B cell (primary cell): ENCODE results near the gene FFAR4. TPM values are rescaled to one million over a fixed set of nuclear protein-coding genes. Genes with fewer than 3 reads are reported as not detected.

Experiments
- ATAC-seq: fragments of 200-7000 bp; cut with Tn5 transposase; one replicate; pipeline ENCODE4 v1.10.0; 2021; ENCODE audit warnings: low read depth, mild to moderate bottlenecking, moderate number of reproducible peaks, moderate library complexity
- CTCF ChIA-PET: fragments of 350-600 bp; sonication (Branson Sonifier 250); formaldehyde crosslinking; loops from one replicate; lab custom pipeline; 2021; ENCODE audit warnings: antibody characterized with exemption, inconsistent platforms; lab: Charles Lee
- POLR2A ChIA-PET: fragments of 350-600 bp; sonication (Branson Sonifier 250); formaldehyde crosslinking; loops from one replicate; lab custom pipeline; 2021; ENCODE audit warnings: antibody characterized with exemption; lab: Charles Lee
- DNase-seq: peaks from one replicate; pipeline ENCODE4 v3.0.0; 2013
- H2AFZ ChIP-seq: 2 replicates; pipeline ENCODE4 v1.6.1; 2012; ENCODE audit warnings: mild to moderate bottlenecking, low read depth, low read length; ENCODE audit not compliant: insufficient read depth, poor library complexity, severe bottlenecking
- H3K27ac ChIP-seq, 2 donors: 1 replicate in 1 of 2; 2 replicates in 1 of 2; pipeline ENCODE4 v1.5.1; 2012 to 2013; ENCODE audit warnings: low read length in 2 of 2, mild to moderate bottlenecking in 2 of 2, moderate library complexity in 1 of 2
- H3K27me3 ChIP-seq, 4 experiments: fragments of 200-600 bp in 1 of 4; sonication (generic) in 1 of 4; replicated peaks in 1 of 4; 1 replicate in 2 of 4; 2 replicates in 2 of 4; pipeline versions ENCODE4 v1.6.1 to v1.7.0; 2013 to 2016; ENCODE audit warnings: low read length in 3 of 4, mild to moderate bottlenecking in 2 of 4, mixed read lengths in 1 of 4, moderate library complexity in 1 of 4; ENCODE audit not compliant: insufficient read depth in 4 of 4, control insufficient read depth in 3 of 4; ENCODE audit errors: control extremely low read depth in 1 of 4
- H3K36me3 ChIP-seq, 2 experiments: replicated peaks in 1 of 2; 1 replicate in 1 of 2; 2 replicates in 1 of 2; pipeline versions ENCODE4 v1.6.1 to v1.7.1; 2013; ENCODE audit warnings: low read length in 1 of 2; ENCODE audit not compliant: insufficient read depth in 2 of 2, control insufficient read depth in 1 of 2; ENCODE audit errors: control extremely low read depth in 1 of 2, extremely low read depth in 1 of 2
- H3K4me1 ChIP-seq, 2 donors: fragments of 200-600 bp in 1 of 2; sonication (generic) in 1 of 2; 1 replicate in 1 of 2; 2 replicates in 1 of 2; pipeline versions ENCODE4 v1.5.1 to v1.6.1; 2013 to 2017; ENCODE audit warnings: low read length in 2 of 2; ENCODE audit not compliant: control insufficient read depth in 2 of 2, insufficient read depth in 2 of 2
- H3K4me2 ChIP-seq: replicated peaks from 2 replicates; pipeline ENCODE3; 2012; ENCODE audit warnings: mild to moderate bottlenecking, low read depth, low read length; ENCODE audit not compliant: poor library complexity, severe bottlenecking
- H3K4me3 ChIP-seq, 5 experiments: fragments of 200-600 bp in 1 of 5; sonication (generic) in 1 of 5; 1 replicate in 3 of 5; 2 replicates in 2 of 5; pipeline versions ENCODE4 v1.5.1 to v1.7.0; 2011 to 2016; ENCODE audit warnings: low read length in 4 of 5, mild to moderate bottlenecking in 4 of 5, low read depth in 2 of 5, control low read depth in 1 of 5, moderate library complexity in 1 of 5; ENCODE audit not compliant: insufficient read depth in 1 of 5; ENCODE audit errors: control extremely low read depth in 1 of 5, extremely low read depth in 1 of 5
- H3K79me2 ChIP-seq: fragments of 200-600 bp; sonication (generic); one replicate; pipeline ENCODE4 v1.6.0; 2016; ENCODE audit warnings: low read length; ENCODE audit not compliant: control insufficient read depth, insufficient read depth
- H3K9ac ChIP-seq: fragments of 200-600 bp; sonication (generic); 2 replicates; pipeline ENCODE4 v1.6.1; 2017; ENCODE audit warnings: mild to moderate bottlenecking, low read length, moderate library complexity
- H3K9me3 ChIP-seq, 3 donors: one replicate each; pipeline versions ENCODE4 v1.6.1 to v1.7.1; 2013; ENCODE audit warnings: low read length in 2 of 3; ENCODE audit not compliant: control insufficient read depth in 2 of 3, insufficient read depth in 1 of 3; ENCODE audit errors: control extremely low read depth in 1 of 3
- H4K20me1 ChIP-seq: 2 replicates; pipeline ENCODE4 v1.6.0; 2012; ENCODE audit warnings: mild to moderate bottlenecking, low read length; ENCODE audit not compliant: insufficient read depth, control insufficient read depth, poor library complexity, severe bottlenecking
- H3K27ac Mint-ChIP-seq: one replicate; pipeline ENCODE4 v1.8.0; 2021; ENCODE audit warnings: mixed read lengths
- H3K27me3 Mint-ChIP-seq: one replicate; pipeline ENCODE4 v1.8.0; 2021; ENCODE audit warnings: mixed read lengths
- H3K4me1 Mint-ChIP-seq: one replicate; pipeline ENCODE4 v1.8.0; 2021; ENCODE audit warnings: mixed read lengths
- H3K4me3 Mint-ChIP-seq: one replicate; pipeline ENCODE4 v1.8.0; 2021; ENCODE audit warnings: mixed read lengths
- H3K9me3 Mint-ChIP-seq: one replicate; pipeline ENCODE4 v1.8.0; 2022; ENCODE audit warnings: mixed read lengths; ENCODE audit not compliant: insufficient read depth
- EZH2 ChIP-seq: IDR thresholded peaks from 2 replicates; pipeline ENCODE4 v1.6.1; 2012; ENCODE audit warnings: borderline replicate concordance, low read depth, mild to moderate bottlenecking, moderate library complexity, low read length; ENCODE audit not compliant: insufficient read depth, poor library complexity, severe bottlenecking
- WGBS: methylation state at CpG from one replicate; pipeline ENCODE4 v1.1.5; 2013; ENCODE audit warnings: missing lambda C conversion rate; ENCODE audit not compliant: insufficient coverage; 5-methylcytosine and 5-hydroxymethylcytosine counted together
- intact Hi-C: fragments of 100-400 bp; cut with micrococcal nuclease; formaldehyde crosslinking; loops from one replicate; pipeline ENCODE4 v1.10.0; 2022
- polyA plus RNA-seq: library from polyadenylated mRNA; depleted of rRNA; stranded (reverse); fragments of >200 nt; gene quantifications from 2 replicates; pipeline ENCODE4 v1.2.3, GENCODE V29; 2012
- total RNA-seq, 2 donors: library from RNA; stranded (reverse); fragments of 120-200 nt in 1 of 2; gene quantifications; 1 replicate in 1 of 2; 2 replicates in 1 of 2; pipeline versions ENCODE4 v1.2.3 to v1.2.4, GENCODE V29; 2013 to 2022
- TF ChIP-seq, protein P1 (sequence below): fragments of 200-600 bp; IDR thresholded peaks from one replicate; pipeline ENCODE4 v1.8.0; 2022; ENCODE audit warnings: antibody characterized with exemption, mild to moderate bottlenecking

FFAR4 gene
- total and polyA plus RNA-seq, 2 donors (not counting 1 experiment from before 2014, with no cell fraction given): not detected

DNA sequence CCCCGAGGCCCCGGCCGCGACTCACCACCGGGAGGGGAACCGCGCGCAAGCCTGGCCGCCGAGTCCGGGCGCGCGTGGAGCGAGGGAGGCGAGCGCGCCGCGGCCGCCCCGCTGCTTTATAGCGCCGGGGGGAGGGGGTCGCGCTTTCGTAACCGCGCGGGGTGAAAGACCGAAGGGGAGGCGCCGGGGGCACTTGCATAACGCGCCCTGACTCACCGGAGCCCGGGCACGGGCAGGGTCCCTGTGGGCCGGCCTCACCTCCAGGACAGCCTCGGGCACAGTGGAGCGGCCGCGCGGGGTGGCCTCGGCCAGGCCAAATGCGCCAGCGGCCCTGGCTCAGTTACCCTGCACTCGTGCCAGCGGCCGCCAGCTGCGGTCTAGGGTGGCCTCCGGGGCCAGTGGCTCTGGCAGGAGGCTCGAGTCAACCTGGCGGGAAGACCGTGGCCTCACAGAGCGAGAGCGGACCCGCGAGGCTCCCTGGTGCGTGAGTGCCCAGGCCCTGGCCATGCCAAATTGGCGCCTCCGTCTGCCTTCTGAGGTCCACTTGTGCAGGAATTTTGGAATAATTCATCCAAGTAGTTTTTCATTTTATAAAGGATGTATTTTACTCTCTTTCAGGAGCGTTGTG lies 34.8 kb downstream of the FFAR4 start, which contains the start of gene RBP4:
RBP4 (minus strand) TSS at position 90 of the 628 bp plus-strand sequence. CDS start 207 bp downstream, outside the sequence.
- 8% methylated on average over 54 of the region's 63 CpGs for WGBS
- CTCF ChIA-PET: no interaction called here
- H3K4me2 ChIP-seq: no peak within 1 kb of the TSS
- H2AFZ ChIP-seq: no peak within 1 kb of the TSS
- H3K27ac ChIP-seq: no peak within 1 kb of the TSS
- intact Hi-C loops: no loop called here
- no peak within 1 kb of the TSS for H3K27ac Mint-ChIP-seq
- ATAC-seq: no peak
- no peak within 1 kb of the TSS for H3K9ac ChIP-seq
- H3K9me3 ChIP-seq: no peaks in the 10 kb centered on the region
- H4K20me1 ChIP-seq: no peaks in the 10 kb centered on the region
- no peak within 1 kb of the TSS for H3K4me3 Mint-ChIP-seq
- no peak for TF ChIP-seq EZH2
- TF ChIP-seq, protein P1, sequence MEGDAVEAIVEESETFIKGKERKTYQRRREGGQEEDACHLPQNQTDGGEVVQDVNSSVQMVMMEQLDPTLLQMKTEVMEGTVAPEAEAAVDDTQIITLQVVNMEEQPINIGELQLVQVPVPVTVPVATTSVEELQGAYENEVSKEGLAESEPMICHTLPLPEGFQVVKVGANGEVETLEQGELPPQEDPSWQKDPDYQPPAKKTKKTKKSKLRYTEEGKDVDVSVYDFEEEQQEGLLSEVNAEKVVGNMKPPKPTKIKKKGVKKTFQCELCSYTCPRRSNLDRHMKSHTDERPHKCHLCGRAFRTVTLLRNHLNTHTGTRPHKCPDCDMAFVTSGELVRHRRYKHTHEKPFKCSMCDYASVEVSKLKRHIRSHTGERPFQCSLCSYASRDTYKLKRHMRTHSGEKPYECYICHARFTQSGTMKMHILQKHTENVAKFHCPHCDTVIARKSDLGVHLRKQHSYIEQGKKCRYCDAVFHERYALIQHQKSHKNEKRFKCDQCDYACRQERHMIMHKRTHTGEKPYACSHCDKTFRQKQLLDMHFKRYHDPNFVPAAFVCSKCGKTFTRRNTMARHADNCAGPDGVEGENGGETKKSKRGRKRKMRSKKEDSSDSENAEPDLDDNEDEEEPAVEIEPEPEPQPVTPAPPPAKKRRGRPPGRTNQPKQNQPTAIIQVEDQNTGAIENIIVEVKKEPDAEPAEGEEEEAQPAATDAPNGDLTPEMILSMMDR: no peak
- H3K4me1 ChIP-seq: no peaks in the 10 kb centered on the region
- no peak for DNase-seq
- H3K36me3 ChIP-seq: no peaks in the 10 kb centered on the region
- POLR2A ChIA-PET: no interaction called here
- H3K4me3 ChIP-seq: no peak within 1 kb of the TSS
- H3K27me3 Mint-ChIP-seq: peaks cover 54% of the 10 kb centered on the region
- H3K79me2 ChIP-seq: no peaks in the 10 kb centered on the region
- no peaks in the 10 kb centered on the region for H3K9me3 Mint-ChIP-seq
- peaks cover 0 to 14% (median 7%) of the 10 kb centered on the region in 4 experiments for H3K27me3 ChIP-seq
- peaks cover 1% of the 10 kb centered on the region for H3K4me1 Mint-ChIP-seq

DNA sequence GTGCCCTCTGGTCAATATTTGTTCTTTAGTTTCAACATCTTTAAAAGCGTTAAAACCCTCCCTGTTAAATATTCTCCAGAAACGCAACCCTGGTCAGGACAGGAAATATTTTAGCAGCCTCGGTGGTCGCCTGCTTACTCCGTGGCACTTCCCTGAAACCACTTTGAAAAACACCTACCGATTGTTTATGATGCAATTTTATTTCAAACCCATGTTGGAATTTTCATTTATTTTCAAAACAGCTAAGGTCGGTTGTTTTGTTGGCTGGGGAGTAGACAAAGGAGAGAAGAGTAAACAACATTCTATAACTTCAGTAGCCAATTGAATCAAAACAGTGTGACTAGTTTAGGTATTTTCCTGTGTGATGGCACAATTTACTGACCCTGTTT lies 35.3 kb downstream of the FFAR4 start:
- Histone ChIP-seq H3K4me1 (no peaks in the 10 kb centered on the region), H4K20me1 (no peaks in the 10 kb centered on the region), H2AFZ (no peak overlapping the region), H3K27ac (no peak overlapping the region), H3K9me3 (no peaks in the 10 kb centered on the region), H3K4me3 (no peak overlapping the region), H3K9ac (no peak overlapping the region), H3K27me3 (peaks cover 0 to 14% (median 7%) of the 10 kb centered on the region in 4 experiments), H3K79me2 (no peaks in the 10 kb centered on the region), H3K36me3 (no peaks in the 10 kb centered on the region), H3K4me2 (no peak overlapping the region)
- Mint-ChIP-seq H3K27me3 (peaks cover 59% of the 10 kb centered on the region), H3K27ac (no peak overlapping the region), H3K4me3 (no peak overlapping the region), H3K4me1 (peaks cover 1% of the 10 kb centered on the region), H3K9me3 (no peaks in the 10 kb centered on the region)
- ChIA-PET CTCF (no interaction called here), POLR2A (no interaction called here)
- ATAC-seq (no peak), DNase-seq (no peak)
- WGBS: 7% methylated on average over 5 of the region's 7 CpGs
- no peak for TF ChIP-seq EZH2
- TF ChIP-seq, protein P1: no peak
- intact Hi-C loops: no loop called here
